ENCODE data around the gene RIC8B.

The RIC8B gene

GRCh38 chr12:106868982-106869700 is 94.7 kb downstream of the RIC8B start:
- DNase-seq (ENCODE audit: low read depth in 2 of 2) = no peak

- no peak for DNase-seq (ENCODE audit: low read depth in 2 of 2)
Observed at GRCh38 chr12:106870116-106870515, 95.6 kb downstream of the RIC8B start.

GRCh38 chr12:106871477-106871876 is 97.0 kb downstream of the RIC8B start:
- no peak for DNase-seq (ENCODE audit: low read depth in 2 of 2)

- no peak for DNase-seq (ENCODE audit: low read depth in 2 of 2)
Observed at GRCh38 chr12:106873983-106874382, 99.5 kb downstream of the RIC8B start.

GRCh38 chr12:106878804-106879203 is 104.3 kb downstream of the RIC8B start:
- DNase-seq (ENCODE audit: low read depth in 2 of 2) = no peak

- DNase-seq (ENCODE audit: low read depth in 2 of 2) = no peak
Observed at GRCh38 chr12:106879612-106880011, 105.1 kb downstream of the RIC8B start.

GRCh38 chr12:106883426-106883825 is 108.9 kb downstream of the RIC8B start:
- no peak for DNase-seq (ENCODE audit: low read depth in 2 of 2)

- DNase-seq (ENCODE audit: low read depth in 2 of 2) = no peak
Observed at GRCh38 chr12:106885026-106885425, 110.5 kb downstream of the RIC8B start.

- DNase-seq (ENCODE audit: low read depth in 2 of 2) = no peak
Observed at GRCh38 chr12:106885541-106886249, 111.2 kb downstream of the RIC8B start.

GRCh38 chr12:106886932-106887331 is 112.5 kb downstream of the RIC8B start:
- DNase-seq (ENCODE audit: low read depth in 2 of 2) = no peak

- no peak for DNase-seq (ENCODE audit: low read depth in 2 of 2)
Observed at GRCh38 chr12:106888348-106888970, 114.0 kb downstream of the RIC8B start.

- no peak for DNase-seq (ENCODE audit: low read depth in 2 of 2)
Observed at GRCh38 chr12:106889326-106889725, 114.8 kb downstream of the RIC8B start.

- no peak for DNase-seq (ENCODE audit: low read depth in 2 of 2)
Observed at GRCh38 chr12:106889950-106890626, 115.6 kb downstream of the RIC8B start.

- no peak for DNase-seq (ENCODE audit: low read depth in 2 of 2)
Observed at GRCh38 chr12:106892075-106892474, 117.6 kb downstream of the RIC8B start.

GRCh38 chr12:106893451-106893850 is 119.0 kb downstream of the RIC8B start:
- no peak for DNase-seq (ENCODE audit: low read depth in 2 of 2)

- DNase-seq (ENCODE audit: low read depth in 2 of 2) = no peak
Observed at GRCh38 chr12:106894774-106895173, 120.3 kb downstream of the RIC8B start.

- DNase-seq (ENCODE audit: low read depth in 2 of 2) = no peak
Observed at GRCh38 chr12:106896603-106897002, 122.1 kb downstream of the RIC8B start.

GRCh38 chr12:106897082-106897481 is 122.6 kb downstream of the RIC8B start:
- DNase-seq (ENCODE audit: low read depth in 2 of 2) = no peak

GRCh38 chr12:106897981-106898901 is 123.8 kb downstream of the RIC8B start:
- DNase-seq (ENCODE audit: low read depth in 2 of 2) = no peak

- no peak for DNase-seq (ENCODE audit: low read depth in 2 of 2)
Observed at GRCh38 chr12:106900554-106900953, 126.1 kb downstream of the RIC8B start.

GRCh38 chr12:106901276-106901675 is 126.8 kb downstream of the RIC8B start:
- DNase-seq (ENCODE audit: low read depth in 2 of 2) = no peak
